ENCODE data around the gene NLRX1.
"Not testable (repeated sequence)": the region's sequence is repeated elsewhere in the genome, so short reads cannot be mapped to it uniquely, and the experiment has no call there.

Gene NLRX1

GRCh38 chr11:119166368-119167076 is 2.0 kb upstream of the NLRX1 start:
- H3K9me3 Mint-ChIP-seq = no peaks in the 10 kb centered on the region
- no peak overlapping the region for H3K4me3 Mint-ChIP-seq
- H3K27ac Mint-ChIP-seq = no peak overlapping the region
- H3K4me1 Mint-ChIP-seq (ENCODE audit: low read depth) = peaks cover 9% of the 10 kb centered on the region
- no peak for DNase-seq (ENCODE audit: low spot score)
- H3K27me3 Mint-ChIP-seq (ENCODE audit: low read depth) = no peaks in the 10 kb centered on the region
- peaks cover 1% of the 10 kb centered on the region for H3K36me3 Mint-ChIP-seq (ENCODE audit: low read depth)

GRCh38 chr11:119167077-119167458 is 1.5 kb upstream of the NLRX1 start:
- not testable (repeated sequence) for H3K27me3 Mint-ChIP-seq (ENCODE audit: low read depth); H3K27ac Mint-ChIP-seq; DNase-seq (ENCODE audit: low spot score); H3K4me3 Mint-ChIP-seq; H3K36me3 Mint-ChIP-seq (ENCODE audit: low read depth); H3K9me3 Mint-ChIP-seq
- peaks cover 12% of the 10 kb centered on the region for H3K4me1 Mint-ChIP-seq (ENCODE audit: low read depth)

- Mint-ChIP-seq H3K4me3 (peak overlapping the region; percentile 66), H3K9me3 (no peaks in the 10 kb centered on the region), H3K4me1 (ENCODE audit: low read depth) (peaks cover 17% of the 10 kb centered on the region), H3K36me3 (ENCODE audit: low read depth) (peaks cover 1% of the 10 kb centered on the region), H3K27ac (peak overlapping the region; percentile 84), H3K27me3 (ENCODE audit: low read depth) (no peaks in the 10 kb centered on the region)
- no peak for DNase-seq (ENCODE audit: low spot score)
Measured at GRCh38 chr11:119167933-119168332, 592 bp upstream of the NLRX1 start.

DNA sequence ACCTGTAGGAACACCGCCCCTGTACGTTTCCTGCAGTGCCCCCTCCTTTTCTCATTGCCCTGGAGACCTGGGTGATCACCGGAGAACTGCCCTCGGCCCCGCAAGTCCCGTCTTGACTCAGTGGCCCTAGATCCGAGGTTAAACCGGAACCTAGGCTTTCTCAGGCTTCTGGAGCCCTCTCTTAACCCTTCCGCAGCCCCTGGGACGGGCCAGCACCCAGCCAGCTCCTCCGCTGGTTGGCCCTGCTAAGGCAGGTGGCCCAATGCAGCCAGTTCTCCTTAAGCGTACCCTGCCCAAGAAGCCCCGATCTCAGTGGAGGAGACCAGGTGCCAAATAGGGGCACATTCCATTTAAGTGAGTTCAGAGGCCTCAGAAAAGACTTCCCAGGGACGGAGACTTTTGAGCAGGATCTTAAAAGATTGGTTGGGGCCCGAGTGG is 776 bp downstream of the NLRX1 start:
- Mint-ChIP-seq H3K4me3 (peak overlapping the region; percentile 94), H3K4me1 (ENCODE audit: low read depth) (peaks cover 20% of the 10 kb centered on the region), H3K27ac (peak overlapping the region; percentile 95), H3K27me3 (ENCODE audit: low read depth) (no peaks in the 10 kb centered on the region), H3K36me3 (ENCODE audit: low read depth) (peaks cover 4% of the 10 kb centered on the region), H3K9me3 (no peaks in the 10 kb centered on the region)
- DNase-seq (ENCODE audit: low spot score) = peak; percentile 37

GRCh38 chr11:119172513-119172912 is 4.0 kb downstream of the NLRX1 start:
- DNase-seq (ENCODE audit: low spot score) = no peak
- Mint-ChIP-seq H3K4me3 (no peak overlapping the region), H3K4me1 (ENCODE audit: low read depth) (peaks cover 27% of the 10 kb centered on the region), H3K9me3 (no peaks in the 10 kb centered on the region), H3K27me3 (ENCODE audit: low read depth) (no peaks in the 10 kb centered on the region), H3K36me3 (ENCODE audit: low read depth) (peaks cover 12% of the 10 kb centered on the region), H3K27ac (peak overlapping the region; percentile 16)

DNA sequence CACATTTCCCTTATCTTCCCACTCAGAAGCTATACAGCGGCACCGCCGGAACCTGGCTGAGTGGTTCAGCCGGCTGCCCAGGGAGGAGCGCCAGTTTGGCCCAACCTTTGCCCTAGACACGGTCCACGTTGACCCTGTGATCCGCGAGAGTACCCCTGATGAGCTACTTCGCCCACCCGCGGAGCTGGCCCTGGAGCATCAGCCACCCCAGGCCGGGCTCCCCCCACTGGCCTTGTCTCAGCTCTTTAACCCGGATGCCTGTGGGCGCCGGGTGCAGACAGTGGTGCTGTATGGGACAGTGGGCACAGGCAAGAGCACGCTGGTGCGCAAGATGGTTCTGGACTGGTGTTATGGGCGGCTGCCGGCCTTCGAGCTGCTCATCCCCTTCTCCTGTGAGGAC is 4.9 kb downstream of the NLRX1 start:
- no peak overlapping the region for H3K27ac Mint-ChIP-seq
- no peak overlapping the region for H3K4me3 Mint-ChIP-seq
- H3K9me3 Mint-ChIP-seq = no peaks in the 10 kb centered on the region
- peaks cover 17% of the 10 kb centered on the region for H3K36me3 Mint-ChIP-seq (ENCODE audit: low read depth)
- H3K4me1 Mint-ChIP-seq (ENCODE audit: low read depth) = peaks cover 30% of the 10 kb centered on the region
- no peaks in the 10 kb centered on the region for H3K27me3 Mint-ChIP-seq (ENCODE audit: low read depth)
- DNase-seq (ENCODE audit: low spot score) = no peak

- Mint-ChIP-seq H3K27ac (no peak overlapping the region), H3K4me3 (no peak overlapping the region), H3K36me3 (ENCODE audit: low read depth) (peaks cover 20% of the 10 kb centered on the region), H3K27me3 (ENCODE audit: low read depth) (no peaks in the 10 kb centered on the region), H3K9me3 (no peaks in the 10 kb centered on the region), H3K4me1 (ENCODE audit: low read depth) (peaks cover 28% of the 10 kb centered on the region)
- no peak for DNase-seq (ENCODE audit: low spot score)
Measured at GRCh38 chr11:119175493-119176077, 7.1 kb downstream of the NLRX1 start.

DNA sequence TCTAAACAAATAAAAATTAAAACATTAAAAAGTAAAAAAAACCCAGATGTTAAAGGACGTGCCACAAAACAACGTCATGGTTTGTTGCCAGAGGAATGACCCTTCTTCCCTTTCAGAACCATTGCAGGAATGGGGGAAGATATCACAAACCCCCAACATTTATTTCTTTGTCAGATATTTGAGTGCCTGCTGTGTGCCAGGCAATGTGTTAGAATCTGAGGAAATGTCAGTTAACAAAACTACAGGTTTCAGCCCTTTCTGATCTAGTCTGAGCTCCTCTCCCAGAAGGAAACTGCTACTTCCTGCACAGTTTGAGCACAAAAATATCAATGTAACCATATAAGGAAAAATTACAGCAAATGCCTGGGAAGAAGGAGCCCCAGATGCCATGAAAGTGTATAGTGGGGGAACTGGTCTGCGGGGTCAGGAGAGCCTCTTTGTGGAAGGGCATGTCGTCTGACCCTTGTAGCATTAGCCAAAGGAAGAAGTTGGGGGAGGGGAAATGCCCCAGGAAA is 9.7 kb downstream of the NLRX1 start:
- H3K27ac Mint-ChIP-seq = peak overlapping the region; percentile 70
- peak overlapping the region; percentile 30 for H3K4me3 Mint-ChIP-seq
- peaks cover 24% of the 10 kb centered on the region for H3K36me3 Mint-ChIP-seq (ENCODE audit: low read depth)
- no peaks in the 10 kb centered on the region for H3K27me3 Mint-ChIP-seq (ENCODE audit: low read depth)
- H3K9me3 Mint-ChIP-seq = no peaks in the 10 kb centered on the region
- H3K4me1 Mint-ChIP-seq (ENCODE audit: low read depth) = peaks cover 20% of the 10 kb centered on the region
- DNase-seq (ENCODE audit: low spot score) = no peak

GRCh38 chr11:119179342-119179741 is 10.8 kb downstream of the NLRX1 start:
- Mint-ChIP-seq H3K4me3 (no peak overlapping the region), H3K36me3 (ENCODE audit: low read depth) (peaks cover 26% of the 10 kb centered on the region), H3K27ac (no peak overlapping the region), H3K4me1 (ENCODE audit: low read depth) (peaks cover 17% of the 10 kb centered on the region), H3K9me3 (no peaks in the 10 kb centered on the region), H3K27me3 (ENCODE audit: low read depth) (no peaks in the 10 kb centered on the region)
- DNase-seq (ENCODE audit: low spot score) = no peak

- Mint-ChIP-seq H3K4me3 (no peak overlapping the region), H3K9me3 (no peaks in the 10 kb centered on the region), H3K27ac (no peak overlapping the region), H3K36me3 (ENCODE audit: low read depth) (peaks cover 23% of the 10 kb centered on the region), H3K27me3 (ENCODE audit: low read depth) (no peaks in the 10 kb centered on the region), H3K4me1 (ENCODE audit: low read depth) (peaks cover 17% of the 10 kb centered on the region)
- no peak for DNase-seq (ENCODE audit: low spot score)
Measured at GRCh38 chr11:119179983-119180382, 11.5 kb downstream of the NLRX1 start.

DNA sequence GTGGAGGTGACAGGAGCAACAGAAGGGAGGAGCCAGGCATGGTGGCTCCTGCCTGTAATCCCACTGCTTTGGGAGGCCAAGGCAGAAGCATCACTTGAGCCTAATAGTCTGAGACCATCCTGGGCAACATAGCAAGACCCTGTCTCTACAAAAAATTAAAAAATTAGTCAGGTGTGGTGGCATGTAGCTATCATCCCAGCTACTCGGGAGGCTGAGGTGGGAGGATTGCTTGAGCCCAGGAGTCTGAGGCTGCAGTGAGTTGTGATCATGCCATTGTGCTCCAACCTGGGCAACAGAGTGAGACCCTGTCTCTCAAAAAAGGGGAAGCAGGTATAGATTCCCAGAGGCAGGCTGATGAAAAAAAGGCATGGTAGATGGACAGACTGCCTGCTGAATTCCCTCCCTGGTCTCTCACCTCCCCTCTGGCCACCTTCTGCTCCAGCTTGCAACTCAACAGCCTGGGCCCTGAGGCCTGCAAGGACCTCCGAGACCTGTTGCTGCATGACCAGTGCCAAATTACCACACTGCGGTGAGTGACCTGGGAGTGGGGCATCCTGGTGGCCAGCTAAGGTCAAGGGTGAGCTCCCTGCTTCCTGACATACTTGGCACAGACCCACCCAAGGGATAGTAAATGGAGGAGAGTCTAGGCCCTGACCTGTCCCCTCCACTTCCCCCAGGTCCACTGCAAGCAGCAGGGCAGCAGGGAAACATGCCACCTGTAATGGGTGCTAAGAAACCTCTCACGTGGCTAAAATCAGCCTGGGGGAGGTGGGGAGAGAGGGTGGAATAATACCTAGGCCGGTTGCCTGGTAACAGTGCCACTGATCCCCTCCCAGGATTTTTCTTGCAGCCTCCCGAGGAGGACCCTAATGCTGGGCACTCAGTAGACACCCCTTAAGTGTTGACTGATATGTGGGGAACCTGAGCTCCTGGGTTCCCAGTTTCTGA is 12.5 kb downstream of the NLRX1 start:
- Mint-ChIP-seq H3K4me1 (ENCODE audit: low read depth) (peaks cover 10% of the 10 kb centered on the region), H3K4me3 (no peak overlapping the region), H3K9me3 (no peaks in the 10 kb centered on the region), H3K27ac (no peak overlapping the region), H3K27me3 (ENCODE audit: low read depth) (no peaks in the 10 kb centered on the region), H3K36me3 (ENCODE audit: low read depth) (peaks cover 18% of the 10 kb centered on the region)
- no peak for DNase-seq (ENCODE audit: low spot score)

GRCh38 chr11:119181677-119182412 is 13.3 kb downstream of the NLRX1 start:
- peaks cover 18% of the 10 kb centered on the region for H3K36me3 Mint-ChIP-seq (ENCODE audit: low read depth)
- H3K4me3 Mint-ChIP-seq = no peak overlapping the region
- H3K27ac Mint-ChIP-seq = no peak overlapping the region
- H3K9me3 Mint-ChIP-seq = no peaks in the 10 kb centered on the region
- H3K27me3 Mint-ChIP-seq (ENCODE audit: low read depth) = no peaks in the 10 kb centered on the region
- H3K4me1 Mint-ChIP-seq (ENCODE audit: low read depth) = peaks cover 10% of the 10 kb centered on the region
- no peak for DNase-seq (ENCODE audit: low spot score)

DNA sequence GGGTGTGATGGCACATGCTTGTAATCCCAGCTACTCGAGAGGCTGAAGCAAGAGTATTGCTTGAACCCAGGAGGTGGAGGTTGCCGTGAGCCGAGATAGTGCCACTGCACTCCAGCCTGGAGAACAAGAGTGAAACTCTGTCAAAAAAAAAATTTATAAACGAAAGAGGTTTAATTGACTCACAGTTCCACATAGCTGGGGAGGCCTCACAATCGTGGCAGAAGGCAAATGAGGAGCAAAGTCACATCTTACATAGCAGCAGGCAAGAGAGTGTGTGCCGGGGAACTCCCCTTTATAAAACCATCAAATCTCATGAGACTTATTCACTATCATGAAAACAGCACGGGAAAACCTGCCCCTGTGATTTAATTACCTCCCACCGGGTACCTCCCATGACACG is 15.9 kb downstream of the NLRX1 start:
- H3K27me3 Mint-ChIP-seq (ENCODE audit: low read depth); H3K27ac Mint-ChIP-seq; DNase-seq (ENCODE audit: low spot score); H3K4me3 Mint-ChIP-seq; H3K9me3 Mint-ChIP-seq; H3K4me1 Mint-ChIP-seq (ENCODE audit: low read depth): not testable (repeated sequence)
- peaks cover 13% of the 10 kb centered on the region for H3K36me3 Mint-ChIP-seq (ENCODE audit: low read depth)

Measured in T-helper 2 cell treated with Interferon-gamma antibody and Interleukin-4, amounts not matched to agents 5 μg/mL and 100 μg/mL, for 36 hours (primary cell).